ENCODE results near the gene HECA.
"Not testable (repeated sequence)": the region's sequence is repeated elsewhere in the genome, so short reads cannot be mapped to it uniquely, and the experiment has no call there.

Gene HECA

DNA sequence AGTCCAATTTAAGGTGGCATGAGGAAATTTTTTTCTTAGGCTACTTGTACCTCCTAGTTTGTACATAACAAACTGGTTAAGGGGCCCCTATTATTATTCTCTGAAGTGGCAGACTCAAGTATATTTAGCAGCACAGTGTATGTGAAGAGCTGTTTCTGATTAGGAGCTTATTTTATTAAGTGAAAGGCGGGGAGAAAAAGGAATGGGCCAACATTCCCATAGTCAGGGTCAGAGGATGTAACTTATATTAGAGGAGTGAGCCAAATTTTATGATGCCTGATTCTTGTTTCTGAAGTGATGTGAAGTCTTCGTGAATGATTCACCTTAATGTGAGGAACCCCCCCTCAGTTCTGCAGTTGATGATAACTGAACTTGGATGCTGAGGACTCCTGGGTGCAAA lies 2.8 kb downstream of the HECA start:
- no peak for DNase-seq (ENCODE audit: extremely low read depth, insufficient read length)
- Histone ChIP-seq H3K4me3 (replicated peaks; ENCODE audit: low read depth, low read length) (no peak overlapping the region), H3K27me3 (replicated peaks; ENCODE audit: control insufficient read depth, insufficient read depth, low read length) (no peaks in the 10 kb centered on the region), H3K36me3 (ENCODE audit: control insufficient read depth, insufficient read depth, low read length) (no peaks in the 10 kb centered on the region)
- TF ChIP-seq, protein P1, sequence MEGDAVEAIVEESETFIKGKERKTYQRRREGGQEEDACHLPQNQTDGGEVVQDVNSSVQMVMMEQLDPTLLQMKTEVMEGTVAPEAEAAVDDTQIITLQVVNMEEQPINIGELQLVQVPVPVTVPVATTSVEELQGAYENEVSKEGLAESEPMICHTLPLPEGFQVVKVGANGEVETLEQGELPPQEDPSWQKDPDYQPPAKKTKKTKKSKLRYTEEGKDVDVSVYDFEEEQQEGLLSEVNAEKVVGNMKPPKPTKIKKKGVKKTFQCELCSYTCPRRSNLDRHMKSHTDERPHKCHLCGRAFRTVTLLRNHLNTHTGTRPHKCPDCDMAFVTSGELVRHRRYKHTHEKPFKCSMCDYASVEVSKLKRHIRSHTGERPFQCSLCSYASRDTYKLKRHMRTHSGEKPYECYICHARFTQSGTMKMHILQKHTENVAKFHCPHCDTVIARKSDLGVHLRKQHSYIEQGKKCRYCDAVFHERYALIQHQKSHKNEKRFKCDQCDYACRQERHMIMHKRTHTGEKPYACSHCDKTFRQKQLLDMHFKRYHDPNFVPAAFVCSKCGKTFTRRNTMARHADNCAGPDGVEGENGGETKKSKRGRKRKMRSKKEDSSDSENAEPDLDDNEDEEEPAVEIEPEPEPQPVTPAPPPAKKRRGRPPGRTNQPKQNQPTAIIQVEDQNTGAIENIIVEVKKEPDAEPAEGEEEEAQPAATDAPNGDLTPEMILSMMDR (IDR thresholded peaks at IDR 0.05; ENCODE audit: insufficient read depth, low read length, poor library complexity, severe bottlenecking), result no peak

DNA sequence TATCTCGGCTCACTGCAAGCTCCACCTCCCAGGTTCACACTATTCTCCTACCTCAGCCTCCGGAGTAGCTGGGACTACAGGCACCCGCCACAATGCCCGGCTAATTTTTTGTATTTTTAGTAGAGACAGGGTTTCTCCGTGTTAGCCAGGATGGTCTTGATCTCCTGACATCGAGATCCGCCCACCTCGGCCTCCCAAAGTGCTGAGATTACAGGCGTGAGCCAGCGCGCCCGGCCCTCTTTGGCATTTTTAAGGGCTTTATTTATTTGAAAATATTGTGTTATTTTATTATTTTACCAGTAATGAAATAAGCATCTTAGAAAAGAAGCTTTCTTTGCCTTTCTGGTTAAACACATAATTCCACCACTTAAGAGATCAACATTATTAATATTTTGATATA lies 6.0 kb downstream of the HECA start:
- H3K27me3 ChIP-seq (replicated peaks; ENCODE audit: control insufficient read depth, insufficient read depth, low read length); H3K4me3 ChIP-seq (replicated peaks; ENCODE audit: low read depth, low read length); DNase-seq (ENCODE audit: extremely low read depth, insufficient read length); H3K36me3 ChIP-seq (ENCODE audit: control insufficient read depth, insufficient read depth, low read length): not testable (repeated sequence)

DNA sequence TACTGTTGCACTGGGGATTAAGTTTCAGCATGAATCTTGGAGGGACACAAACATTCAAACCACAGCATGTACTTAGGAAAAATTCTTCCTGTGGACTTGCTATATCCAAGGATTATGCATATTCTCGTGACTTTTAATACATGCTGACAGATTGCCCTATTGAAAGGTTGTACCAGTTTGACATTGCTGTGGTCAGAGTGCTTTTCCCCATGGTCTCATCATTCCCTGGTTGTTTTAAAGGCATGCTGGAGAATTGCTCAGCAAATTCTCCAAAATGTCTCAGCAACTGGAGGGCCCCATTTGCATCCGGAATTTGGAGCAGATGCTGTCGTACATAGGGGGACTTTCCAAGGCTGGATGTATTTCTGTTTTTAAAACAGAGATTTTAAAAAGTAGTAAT lies 7.4 kb downstream of the HECA start:
- Histone ChIP-seq H3K36me3 (ENCODE audit: control insufficient read depth, insufficient read depth, low read length) (no peaks in the 10 kb centered on the region), H3K4me3 (replicated peaks; ENCODE audit: low read depth, low read length) (no peak overlapping the region), H3K27me3 (replicated peaks; ENCODE audit: control insufficient read depth, insufficient read depth, low read length) (no peaks in the 10 kb centered on the region)
- DNase-seq (ENCODE audit: extremely low read depth, insufficient read length), result no peak
- TF ChIP-seq, protein P1 (IDR thresholded peaks at IDR 0.05; ENCODE audit: insufficient read depth, low read length, poor library complexity, severe bottlenecking), result no peak

DNA sequence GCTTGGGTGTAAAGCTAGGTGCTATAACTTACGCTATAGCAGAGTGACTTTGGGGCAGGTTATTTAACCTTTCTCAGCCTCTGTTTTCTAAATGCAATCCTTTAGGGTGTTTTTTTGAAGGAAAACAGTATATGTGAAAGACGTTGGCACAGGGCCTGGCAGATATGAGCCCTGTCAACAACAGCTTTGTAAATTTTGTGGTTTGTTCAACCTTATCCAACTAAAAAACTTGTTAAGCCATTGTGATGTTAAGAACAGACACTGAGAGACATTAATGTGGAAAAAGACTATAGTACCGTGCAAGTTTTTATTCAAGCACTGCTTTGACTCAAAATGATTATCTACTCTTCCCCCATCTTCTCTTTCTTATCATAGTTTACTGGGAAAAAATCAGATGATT lies 8.2 kb downstream of the HECA start:
- no peak overlapping the region for H3K4me3 ChIP-seq (replicated peaks; ENCODE audit: low read depth, low read length)
- H3K27me3 ChIP-seq (replicated peaks; ENCODE audit: control insufficient read depth, insufficient read depth, low read length), result no peaks in the 10 kb centered on the region
- TF ChIP-seq, protein P1 (IDR thresholded peaks at IDR 0.05; ENCODE audit: insufficient read depth, low read length, poor library complexity, severe bottlenecking), result no peak
- DNase-seq (ENCODE audit: extremely low read depth, insufficient read length), result no peak
- no peaks in the 10 kb centered on the region for H3K36me3 ChIP-seq (ENCODE audit: control insufficient read depth, insufficient read depth, low read length)

DNA sequence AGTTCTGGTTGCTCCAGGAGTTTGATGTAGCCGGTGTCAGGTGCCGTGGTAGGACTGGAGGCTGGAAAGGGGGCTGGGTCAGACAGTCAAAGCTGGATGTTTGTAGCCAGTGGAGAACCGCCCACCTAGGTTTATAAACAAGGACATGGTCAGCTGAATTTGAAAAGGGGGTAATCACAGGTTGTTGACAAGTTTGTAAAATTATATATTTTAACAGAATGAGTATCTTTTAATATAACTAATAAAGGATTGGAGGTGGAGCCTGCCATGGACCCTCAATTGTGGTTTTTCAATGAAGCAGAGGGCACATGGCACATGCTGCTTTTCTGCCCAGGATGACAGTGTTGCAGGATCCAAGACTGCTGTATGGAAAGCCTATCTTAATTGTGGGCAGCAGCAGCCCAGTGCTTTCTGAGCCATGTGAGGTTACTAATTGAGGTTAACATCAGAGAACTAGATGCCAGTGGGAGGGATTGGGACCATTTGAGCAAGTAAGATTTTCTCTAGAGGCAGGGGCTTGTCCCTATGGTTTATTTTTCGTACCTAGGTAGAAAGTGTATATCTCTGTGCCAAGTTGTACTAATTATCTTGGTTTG lies 9.7 kb downstream of the HECA start:
- Histone ChIP-seq H3K27me3 (replicated peaks; ENCODE audit: control insufficient read depth, insufficient read depth, low read length) (no peaks in the 10 kb centered on the region), H3K36me3 (ENCODE audit: control insufficient read depth, insufficient read depth, low read length) (no peaks in the 10 kb centered on the region), H3K4me3 (replicated peaks; ENCODE audit: low read depth, low read length) (no peak overlapping the region)
- no peak for DNase-seq (ENCODE audit: extremely low read depth, insufficient read length)
- TF ChIP-seq, protein P1 (IDR thresholded peaks at IDR 0.05; ENCODE audit: insufficient read depth, low read length, poor library complexity, severe bottlenecking), result no peak

DNA sequence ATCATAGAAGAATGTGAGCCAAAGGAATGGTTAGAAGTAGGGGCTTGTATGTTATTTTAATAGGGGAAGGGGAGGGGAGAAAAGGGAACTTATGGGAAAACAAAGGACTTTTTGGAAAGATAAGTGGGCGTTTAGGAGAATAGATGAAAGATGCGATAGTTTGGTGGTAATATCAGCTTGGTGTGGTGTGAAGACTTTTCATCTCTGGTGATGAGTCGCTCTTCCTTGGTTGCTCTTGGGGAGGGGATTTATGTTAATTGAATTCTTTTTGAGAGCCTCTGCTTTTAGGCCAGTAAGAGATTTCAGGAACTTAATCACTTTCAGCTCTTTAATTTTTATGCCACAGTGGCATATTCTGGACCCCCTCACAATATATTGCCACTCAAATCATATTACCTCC lies 10.8 kb downstream of the HECA start:
- TF ChIP-seq, protein P1 (IDR thresholded peaks at IDR 0.05; ENCODE audit: insufficient read depth, low read length, poor library complexity, severe bottlenecking), result no peak
- no peak for DNase-seq (ENCODE audit: extremely low read depth, insufficient read length)
- no peaks in the 10 kb centered on the region for H3K27me3 ChIP-seq (replicated peaks; ENCODE audit: control insufficient read depth, insufficient read depth, low read length)
- H3K4me3 ChIP-seq (replicated peaks; ENCODE audit: low read depth, low read length), result no peak overlapping the region
- H3K36me3 ChIP-seq (ENCODE audit: control insufficient read depth, insufficient read depth, low read length), result no peaks in the 10 kb centered on the region

Measured in GM06990 (cell line).